H1 (cell line): ENCODE data around the gene RHEX. TPM values are rescaled to one million over a fixed set of nuclear protein-coding genes. Genes with fewer than 3 reads are reported as not detected.

ENCODE experiments used
- CTCF ChIA-PET: fragments of 300-600 bp; sonication (Branson Sonifier 250); formaldehyde crosslinking; loops from one replicate; lab custom pipeline; 2021; ENCODE audit not compliant: partially characterized antibody; lab: Charles Lee
- POLR2A ChIA-PET: fragments of 300-600 bp; sonication (Branson Sonifier 250); formaldehyde crosslinking; loops from one replicate; lab custom pipeline; 2021; ENCODE audit warnings: inconsistent platforms; ENCODE audit not compliant: partially characterized antibody; lab: Charles Lee
- DNase-seq, 2 experiments: peaks; one replicate each; pipeline versions ENCODE4 v3.0.0 to v3.0.0-alpha.2; 2010 to 2022; ENCODE audit warnings: low spot score in 2 of 2, low read depth in 1 of 2, mixed read lengths in 1 of 2
- FAIRE-seq: peaks from 2 replicates; lab custom pipeline; 2011; peaks lifted over from hg19 to GRCh38; lab: Jason Lieb, UNC
- H2AFZ ChIP-seq: 2 replicates; pipeline ENCODE4 v1.8.1; 2012; ENCODE audit warnings: low read length, inconsistent platforms
- H2AK5ac ChIP-seq: 2 replicates; pipeline ENCODE4 v1.6.1; 2013; ENCODE audit warnings: low read depth, low read length
- H2BK120ac ChIP-seq: replicated peaks from 2 replicates; pipeline ENCODE3; 2013; ENCODE audit warnings: low read depth, low read length, inconsistent platforms
- H2BK12ac ChIP-seq: 2 replicates; pipeline ENCODE4 v1.6.1; 2013; ENCODE audit warnings: low read depth, low read length
- H2BK15ac ChIP-seq: 2 replicates; pipeline ENCODE4 v1.6.1; 2013; ENCODE audit warnings: low read length
- H2BK20ac ChIP-seq: 2 replicates; pipeline ENCODE4 v1.6.1; 2013; ENCODE audit warnings: low read length
- H2BK5ac ChIP-seq: 2 replicates; pipeline ENCODE4 v1.6.1; 2013; ENCODE audit warnings: low read depth, low read length
- H3K14ac ChIP-seq: 2 replicates; pipeline ENCODE4 v1.6.1; 2013; ENCODE audit warnings: inconsistent platforms; ENCODE audit not compliant: insufficient read length
- H3K18ac ChIP-seq: 2 replicates; pipeline ENCODE4 v1.6.1; 2013; ENCODE audit warnings: low read length; ENCODE audit errors: extremely low read depth
- H3K23ac ChIP-seq: 2 replicates; pipeline ENCODE4 v1.6.1; 2013; ENCODE audit warnings: inconsistent platforms; ENCODE audit not compliant: insufficient read length
- H3K23me2 ChIP-seq: 2 replicates; pipeline ENCODE4 v1.6.1; 2013; ENCODE audit warnings: low read depth, low read length
- H3K27ac ChIP-seq: 2 replicates; pipeline ENCODE4 v1.6.1; 2011; ENCODE audit warnings: low read depth, low read length, inconsistent platforms
- H3K27me3 ChIP-seq, 4 experiments: replicated peaks in 1 of 4; 1 replicate in 1 of 4; 2 replicates in 3 of 4; pipeline versions ENCODE4 v1.6.1 to v1.8.1; 2011 to 2013; ENCODE audit warnings: low read length in 3 of 4, mild to moderate bottlenecking in 3 of 4, inconsistent platforms in 2 of 4, mixed read lengths in 2 of 4, moderate library complexity in 1 of 4; ENCODE audit not compliant: control insufficient read depth in 3 of 4, insufficient read depth in 3 of 4; ENCODE audit errors: extremely low read depth in 1 of 4
- H3K36me3 ChIP-seq, 4 experiments: 2 replicates each; pipeline versions ENCODE4 v1.6.1 to v1.8.1; 2011 to 2013; ENCODE audit warnings: mild to moderate bottlenecking in 4 of 4, low read length in 3 of 4, moderate library complexity in 2 of 4, control low read depth in 1 of 4, inconsistent platforms in 1 of 4; ENCODE audit not compliant: insufficient read depth in 4 of 4, control insufficient read depth in 2 of 4
- H3K4ac ChIP-seq: replicated peaks from 2 replicates; pipeline ENCODE3; 2013; ENCODE audit warnings: low read length, low read depth, mixed read lengths, inconsistent platforms; ENCODE audit not compliant: insufficient read length
- H3K4me1 ChIP-seq, 4 experiments: replicated peaks in 1 of 4; 1 replicate in 1 of 4; 2 replicates in 3 of 4; pipeline versions ENCODE4 v1.6.1 to v1.8.1; 2011 to 2013; ENCODE audit warnings: low read length in 3 of 4, inconsistent platforms in 2 of 4, mixed read lengths in 1 of 4; ENCODE audit not compliant: insufficient read depth in 4 of 4, control insufficient read depth in 3 of 4
- H3K4me2 ChIP-seq, 2 experiments: 2 replicates each; pipeline versions ENCODE4 v1.6.1 to v1.8.1; 2011 to 2013; ENCODE audit warnings: low read depth in 2 of 2, low read length in 2 of 2, control low read depth in 1 of 2, inconsistent platforms in 1 of 2, mild to moderate bottlenecking in 1 of 2; ENCODE audit not compliant: insufficient read depth in 1 of 2
- H3K4me3 ChIP-seq, 4 experiments: fragments of 200-600, 300-600 bp in 1 of 4; sonication (generic), shearing (Covaris generic), sonication (Bioruptor Twin) in 1 of 4; 2 replicates each; pipeline versions ENCODE4 v1.5.1 to v1.8.1; 2011 to 2016; ENCODE audit warnings: low read length in 4 of 4, low read depth in 3 of 4, control low read depth in 2 of 4, inconsistent platforms in 2 of 4, mild to moderate bottlenecking in 2 of 4, mixed read lengths in 1 of 4, moderate library complexity in 1 of 4; ENCODE audit not compliant: insufficient read depth in 2 of 4; ENCODE audit errors: extremely low read depth in 1 of 4
- H3K56ac ChIP-seq: replicated peaks from 2 replicates; pipeline ENCODE3; 2013; ENCODE audit warnings: low read depth, mild to moderate bottlenecking, mixed read lengths, low read length, inconsistent platforms; ENCODE audit not compliant: insufficient read length
- H3K79me1 ChIP-seq: 2 replicates; pipeline ENCODE4 v1.6.1; 2013; ENCODE audit warnings: low read depth, low read length, control low read depth
- H3K79me2 ChIP-seq, 2 experiments: 2 replicates each; pipeline versions ENCODE4 v1.6.1 to v1.8.1; 2012 to 2013; ENCODE audit warnings: low read length in 2 of 2, mild to moderate bottlenecking in 2 of 2, inconsistent platforms in 1 of 2; ENCODE audit not compliant: insufficient read depth in 2 of 2, control insufficient read depth in 1 of 2
- H3K9ac ChIP-seq, 4 experiments: replicated peaks in 1 of 4; 1 replicate in 1 of 4; 2 replicates in 3 of 4; pipeline versions ENCODE4 v1.6.1 to v1.8.1; 2011 to 2013; ENCODE audit warnings: low read depth in 3 of 4, low read length in 3 of 4, control low read depth in 2 of 4, mild to moderate bottlenecking in 2 of 4, moderate library complexity in 2 of 4, inconsistent platforms in 1 of 4; ENCODE audit errors: extremely low read depth in 1 of 4
- H3K9me3 ChIP-seq, 2 experiments: 2 replicates each; pipeline versions ENCODE4 v1.6.1 to v1.8.1; 2012 to 2013; ENCODE audit warnings: mild to moderate bottlenecking in 2 of 2, moderate library complexity in 2 of 2, control low read depth in 1 of 2, inconsistent platforms in 1 of 2, low read depth in 1 of 2, low read length in 1 of 2, mixed read lengths in 1 of 2; ENCODE audit not compliant: insufficient read depth in 2 of 2
- H4K20me1 ChIP-seq, 2 experiments: replicated peaks in 1 of 2; 2 replicates each; pipeline versions ENCODE3 to v1.8.1; 2011 to 2013; ENCODE audit warnings: inconsistent platforms in 2 of 2, low read length in 2 of 2, mild to moderate bottlenecking in 1 of 2; ENCODE audit not compliant: insufficient read depth in 2 of 2, control insufficient read depth in 1 of 2
- H4K5ac ChIP-seq: 2 replicates; pipeline ENCODE4 v1.6.1; 2013; ENCODE audit warnings: low read length, low read depth, mixed read lengths, inconsistent platforms; ENCODE audit not compliant: insufficient read length
- H4K8ac ChIP-seq: 2 replicates; pipeline ENCODE4 v1.8.0; 2013; ENCODE audit warnings: mild to moderate bottlenecking, moderate library complexity, low read length, inconsistent platforms; ENCODE audit not compliant: insufficient read depth; ENCODE audit errors: extremely low read depth
- H4K91ac ChIP-seq: replicated peaks from 2 replicates; pipeline ENCODE3; 2013; ENCODE audit warnings: low read length, mixed read lengths, inconsistent platforms; ENCODE audit not compliant: insufficient read length
- POLR2AphosphoS5 ChIP-seq: IDR thresholded peaks from 2 replicates; pipeline ENCODE4 v1.6.1; 2011; ENCODE audit warnings: low read depth, low read length
- SRF ChIP-seq: IDR thresholded peaks from 2 replicates; pipeline ENCODE4 v1.6.1; 2011; ENCODE audit warnings: mild to moderate bottlenecking, low read depth, low read length, moderate library complexity
- WGBS, 2 experiments: shearing (Covaris generic) in 1 of 2; methylation state at CpG; one replicate each; pipeline versions ENCODE4 v1.1.6 to v1.1.7; 2013 to 2015; ENCODE audit warnings: low lambda C conversion rate in 2 of 2, mixed read lengths in 2 of 2, inconsistent platforms in 1 of 2, low coverage in 1 of 2, missing lambda C conversion rate in 1 of 2; ENCODE audit not compliant: insufficient replicate concordance in 2 of 2, insufficient coverage in 1 of 2, insufficient read length in 1 of 2; ENCODE audit errors: extremely low coverage in 1 of 2, missing lambda C conversion rate in 1 of 2; 5-methylcytosine and 5-hydroxymethylcytosine counted together
- polyA plus RNA-seq, 7 experiments: library from polyadenylated mRNA; depleted of rRNA in 3 of 7; stranded (reverse) in 5 of 7; unstranded in 2 of 7; fragments of >200 nt in 5 of 7; fragments of 200-250 nt in 2 of 7; gene quantifications; 1 replicate in 5 of 7; 2 replicates in 1 of 7; 4 replicates in 1 of 7; pipeline versions ENCODE4 v1.2.1 to v1.2.3, GENCODE V29; 2011 to 2013; ENCODE audit warnings: missing spikeins in 2 of 7, mixed read lengths in 2 of 7
- total RNA-seq: library from RNA; stranded (reverse); fragmentation: NEBNext Ultra II Directional; extraction: Animal tissue kit (Norgen Biotek cat#: 25700); gene quantifications from 2 replicates; pipeline ENCODE4 v1.2.1, GENCODE V29; 2021

The RHEX gene
- total and polyA plus RNA-seq, 2 of the 8 experiments (the other 6 are each of a cell fraction or from before 2014, with no cell fraction given): not detected

- H4K91ac ChIP-seq: no peak overlapping the region
- WGBS, 2 experiments: 96% methylated on average over 3 of the region's 3 CpGs; no CpG with 5 or more reads in 1 of the 2 experiments
- TF ChIP-seq POLR2AphosphoS5 (no peak), SRF (no peak)
Measured at GRCh38 chr1:206049919-206050600, 2.9 kb upstream of the RHEX start.

More at GRCh38 chr1:206049919-206050600, 2.9 kb upstream of the RHEX start:
- Histone ChIP-seq H3K27ac (no peak overlapping the region), H3K4ac (no peak overlapping the region), H3K56ac (no peak overlapping the region), H3K14ac (no peak overlapping the region), H2BK15ac (no peak overlapping the region), H3K23ac (no peak overlapping the region), H3K9ac (no peak overlapping the region), H3K18ac (no peak overlapping the region), H3K79me1 (no peaks in the 10 kb centered on the region), H4K20me1 (no peaks in the 10 kb centered on the region), H3K4me1 (no peaks in the 10 kb centered on the region; a peak in 1 of 7 replicates), H3K79me2 (no peaks in the 10 kb centered on the region), H2BK12ac (no peak overlapping the region), H3K27me3 (no peaks in the 10 kb centered on the region), H3K23me2 (no peaks in the 10 kb centered on the region), H3K9me3 (peaks cover 0 to 4% of the 10 kb centered on the region in 2 experiments; a peak in 1 of 4 replicates), H3K36me3 (no peaks in the 10 kb centered on the region), H2BK20ac (no peak overlapping the region), H2AK5ac (no peak overlapping the region), H3K4me2 (no peak overlapping the region), H2AFZ (no peak overlapping the region), H4K8ac (no peak overlapping the region), H2BK5ac (no peak overlapping the region), H2BK120ac (no peak overlapping the region), H4K5ac (no peak overlapping the region), H3K4me3 (no peak overlapping the region)
- ChIA-PET POLR2A (no interaction called here), CTCF (no interaction called here)
- no peak for FAIRE-seq
- DNase-seq: no peak
